Measurements from ENCODE around the gene PRR35. TPM values are rescaled to one million over a fixed set of nuclear protein-coding genes. Genes with fewer than 3 reads are reported as not detected.

PRR35 gene
- total RNA-seq, 6 donors from 2014 or later: not detected

DNA sequence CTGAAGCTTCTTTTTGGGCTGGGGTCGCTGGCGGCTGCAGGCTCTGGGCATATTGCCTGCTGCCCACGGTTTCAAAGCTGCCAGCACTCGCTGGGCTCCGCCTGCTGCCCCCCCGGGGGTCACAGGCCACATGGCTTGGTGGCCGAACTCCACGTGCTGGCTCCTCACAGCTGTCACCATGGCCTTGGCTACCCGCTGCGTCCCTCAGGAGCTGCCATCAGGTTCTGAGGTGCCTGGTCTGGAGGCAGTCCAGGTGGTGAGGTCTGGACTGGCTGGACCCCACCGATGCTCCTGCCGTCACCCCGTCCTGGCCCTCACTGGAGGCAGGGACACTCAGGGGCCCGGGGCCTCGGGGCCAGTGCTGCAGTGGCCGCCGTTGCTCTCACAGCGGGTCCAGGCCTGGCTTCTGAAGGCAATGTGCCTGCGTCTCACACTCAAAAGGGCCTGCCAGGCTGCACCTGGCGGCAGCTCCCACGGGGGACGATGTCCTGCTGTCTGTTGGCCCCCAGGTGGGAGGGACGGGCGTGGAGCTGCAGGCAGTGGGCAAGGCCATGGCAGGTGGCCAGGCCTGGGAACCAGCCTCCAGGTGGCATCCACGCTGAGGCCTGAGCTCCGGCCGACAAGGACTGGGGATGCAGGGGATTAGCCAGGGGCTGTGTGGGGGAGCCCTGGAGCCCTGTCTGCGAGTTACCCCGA, 19.4 kb upstream of the PRR35 start:
- H3K4me3 ChIP-seq: no peak overlapping the region
- H3K9me3 ChIP-seq: no peaks in the 10 kb centered on the region
- 92 to 93% methylated on average over 11 to 27 of the region's 29 CpGs for WGBS, 2 donors
- H3K4me1 ChIP-seq: no peaks in the 10 kb centered on the region
- no peak for DNase-seq
- no peaks in the 10 kb centered on the region for H3K27me3 ChIP-seq
- no peak for ATAC-seq (ENCODE audit: low FRiP score in 2 of 2)
- TF ChIP-seq POLR2A (IDR thresholded peaks at IDR 0.05) (no peak), POLR2AphosphoS5 (IDR thresholded peaks at IDR 0.05) (no peak), EP300 (IDR thresholded peaks at IDR 0.05) (no peak)
- TF ChIP-seq, protein P1, sequence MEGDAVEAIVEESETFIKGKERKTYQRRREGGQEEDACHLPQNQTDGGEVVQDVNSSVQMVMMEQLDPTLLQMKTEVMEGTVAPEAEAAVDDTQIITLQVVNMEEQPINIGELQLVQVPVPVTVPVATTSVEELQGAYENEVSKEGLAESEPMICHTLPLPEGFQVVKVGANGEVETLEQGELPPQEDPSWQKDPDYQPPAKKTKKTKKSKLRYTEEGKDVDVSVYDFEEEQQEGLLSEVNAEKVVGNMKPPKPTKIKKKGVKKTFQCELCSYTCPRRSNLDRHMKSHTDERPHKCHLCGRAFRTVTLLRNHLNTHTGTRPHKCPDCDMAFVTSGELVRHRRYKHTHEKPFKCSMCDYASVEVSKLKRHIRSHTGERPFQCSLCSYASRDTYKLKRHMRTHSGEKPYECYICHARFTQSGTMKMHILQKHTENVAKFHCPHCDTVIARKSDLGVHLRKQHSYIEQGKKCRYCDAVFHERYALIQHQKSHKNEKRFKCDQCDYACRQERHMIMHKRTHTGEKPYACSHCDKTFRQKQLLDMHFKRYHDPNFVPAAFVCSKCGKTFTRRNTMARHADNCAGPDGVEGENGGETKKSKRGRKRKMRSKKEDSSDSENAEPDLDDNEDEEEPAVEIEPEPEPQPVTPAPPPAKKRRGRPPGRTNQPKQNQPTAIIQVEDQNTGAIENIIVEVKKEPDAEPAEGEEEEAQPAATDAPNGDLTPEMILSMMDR (IDR thresholded peaks at IDR 0.05): no peak
- H3K36me3 ChIP-seq: peaks cover 0 to 47% (median 24%) of the 10 kb centered on the region in 4 donors
- no peak overlapping the region for H3K27ac ChIP-seq

DNA sequence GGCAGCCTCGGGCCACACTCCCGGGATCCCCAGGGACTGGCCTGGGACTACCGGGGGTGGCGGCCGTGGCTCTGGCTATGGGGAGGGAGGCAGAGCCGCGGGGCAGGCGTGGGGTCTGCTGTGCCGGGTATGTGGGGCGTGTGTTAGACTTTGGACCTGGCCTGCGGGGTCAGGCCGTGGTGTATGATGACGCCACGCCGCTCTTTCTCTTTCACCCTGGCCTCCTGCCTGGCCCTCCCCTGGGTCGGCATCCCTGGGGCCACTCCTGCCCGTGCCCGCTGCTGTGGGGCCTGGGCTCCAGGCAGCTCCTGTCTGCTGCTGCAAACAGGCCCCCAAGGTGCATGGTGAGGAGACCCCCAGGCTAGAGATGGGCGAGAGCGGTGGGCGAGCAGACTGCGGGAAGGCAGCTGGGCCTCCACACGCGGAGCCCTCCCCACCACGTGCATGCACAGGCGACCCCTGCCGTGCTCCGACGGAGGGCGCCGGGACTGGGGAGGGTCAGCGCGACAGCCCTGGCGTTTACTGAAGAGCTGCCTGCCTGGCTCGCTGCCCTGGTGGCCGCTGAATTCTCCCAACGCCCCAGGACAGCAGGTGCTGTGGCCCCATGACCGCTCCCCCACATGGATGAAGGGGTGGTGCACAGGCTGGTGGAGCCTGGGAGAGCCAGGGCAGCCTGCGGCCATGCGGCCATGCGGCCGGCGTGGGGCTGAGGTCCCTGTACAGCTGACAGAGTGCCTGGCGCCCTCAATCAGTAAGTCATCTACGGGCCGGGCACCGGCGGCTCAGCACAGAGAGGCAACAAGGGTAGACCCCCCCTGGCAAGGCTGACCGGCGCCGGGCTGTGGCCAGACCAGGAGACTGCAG, 16.7 kb upstream of the PRR35 start:
- Histone ChIP-seq H3K27me3 (no peaks in the 10 kb centered on the region), H3K9me3 (no peaks in the 10 kb centered on the region), H3K36me3 (peaks cover 0 to 33% (median 18%) of the 10 kb centered on the region in 4 donors), H3K4me3 (no peak overlapping the region), H3K4me1 (peaks cover 0 to 13% (median 0%) of the 10 kb centered on the region in 4 donors), H3K27ac (no peak overlapping the region)
- DNase-seq (no peak), ATAC-seq (ENCODE audit: low FRiP score in 2 of 2) (no peak)
- TF ChIP-seq, protein P1 (IDR thresholded peaks at IDR 0.05): no peak
- no peak for TF ChIP-seq POLR2A (IDR thresholded peaks at IDR 0.05)
- TF ChIP-seq EP300 (IDR thresholded peaks at IDR 0.05): no peak
- TF ChIP-seq POLR2AphosphoS5 (IDR thresholded peaks at IDR 0.05): no peak
- WGBS, 2 donors: 94 to 95% methylated on average over 19 to 43 of the region's 51 CpGs

DNA sequence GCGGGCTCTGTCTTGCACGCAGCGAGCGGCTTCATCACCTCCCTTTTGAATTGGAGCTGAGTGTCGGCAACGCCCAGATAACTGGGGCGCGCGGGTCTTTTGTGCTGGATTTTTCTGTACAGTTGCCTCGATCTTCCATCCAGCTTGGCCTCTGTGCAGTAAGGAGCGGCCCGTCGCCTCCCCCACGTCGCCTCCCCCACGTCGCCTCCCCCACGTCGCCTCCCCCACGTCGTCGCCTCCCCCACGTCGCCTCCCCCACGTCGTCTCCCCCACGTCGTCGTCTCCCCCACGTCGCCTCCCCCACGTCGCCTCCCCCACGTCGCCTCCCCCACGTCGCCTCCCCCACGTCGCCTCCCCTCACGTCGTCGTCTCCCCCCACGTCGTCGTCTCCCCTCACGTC, 15.7 kb upstream of the PRR35 start:
- H3K36me3 ChIP-seq: peaks cover 0 to 40% (median 28%) of the 10 kb centered on the region in 4 donors
- DNase-seq: no peak

DNA sequence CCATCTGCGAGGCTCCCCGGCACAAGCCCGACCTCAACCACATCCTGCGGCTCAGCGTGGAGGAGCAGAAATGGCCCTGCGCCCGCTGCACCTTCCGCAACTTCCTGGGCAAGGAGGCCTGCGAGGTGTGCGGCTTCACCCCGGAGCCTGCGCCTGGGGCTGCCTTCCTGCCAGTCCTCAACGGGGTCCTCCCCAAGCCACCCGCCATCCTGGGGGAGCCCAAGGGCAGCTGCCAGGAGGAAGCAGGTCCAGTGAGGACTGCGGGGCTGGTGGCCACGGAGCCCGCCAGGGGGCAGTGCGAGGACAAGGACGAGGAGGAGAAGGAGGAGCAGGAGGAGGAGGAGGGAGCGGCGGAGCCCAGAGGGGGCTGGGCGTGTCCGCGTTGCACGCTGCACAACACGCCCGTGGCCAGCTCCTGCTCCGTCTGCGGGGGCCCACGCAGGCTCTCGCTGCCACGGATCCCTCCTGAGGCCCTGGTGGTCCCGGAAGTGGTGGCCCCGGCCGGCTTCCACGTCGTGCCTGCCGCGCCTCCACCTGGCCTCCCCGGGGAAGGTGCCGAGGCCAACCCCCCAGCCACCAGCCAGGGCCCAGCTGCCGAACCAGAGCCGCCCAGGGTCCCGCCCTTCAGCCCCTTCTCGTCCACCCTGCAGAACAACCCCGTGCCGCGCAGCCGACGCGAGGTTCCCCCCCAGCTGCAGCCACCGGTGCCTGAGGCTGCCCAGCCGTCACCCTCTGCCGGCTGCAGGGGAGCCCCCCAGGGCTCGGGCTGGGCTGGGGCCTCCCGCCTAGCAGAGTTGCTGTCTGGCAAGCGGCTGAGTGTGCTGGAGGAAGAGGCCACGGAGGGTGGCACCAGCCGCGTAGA, 13.1 kb upstream of the PRR35 start:
- H3K36me3 ChIP-seq: peaks cover 3 to 53% (median 36%) of the 10 kb centered on the region in 4 donors
- peak; percentile 63 to 93 for DNase-seq
- WGBS, 2 donors: 73 to 74% methylated on average over 41 to 55 of the region's 60 CpGs
- H3K27me3 ChIP-seq: no peaks in the 10 kb centered on the region
- peak overlapping the region in 1 of 4 donors; percentile 8 for H3K4me3 ChIP-seq
- no peak for TF ChIP-seq EP300 (IDR thresholded peaks at IDR 0.05)
- TF ChIP-seq, protein P1 (IDR thresholded peaks at IDR 0.05): peak in 4 of 6 experiments; percentile 42 to 67 (median 56)
- no peaks in the 10 kb centered on the region for H3K9me3 ChIP-seq
- H3K4me1 ChIP-seq: peaks cover 0 to 13% (median 0%) of the 10 kb centered on the region in 4 donors
- no peak overlapping the region for H3K27ac ChIP-seq
- peak; percentile 35 to 80 for ATAC-seq (ENCODE audit: low FRiP score in 2 of 2)

More for the DNA sequence above, 15.7 kb upstream of the PRR35 start:
- Histone ChIP-seq H3K27ac (no peak overlapping the region), H3K4me3 (no peak overlapping the region), H3K9me3 (no peaks in the 10 kb centered on the region), H3K4me1 (peaks cover 0 to 13% (median 0%) of the 10 kb centered on the region in 4 donors), H3K27me3 (no peaks in the 10 kb centered on the region)
- TF ChIP-seq EP300 (IDR thresholded peaks at IDR 0.05) (no peak), POLR2A (IDR thresholded peaks at IDR 0.05) (no peak), POLR2AphosphoS5 (IDR thresholded peaks at IDR 0.05) (no peak)
- TF ChIP-seq, protein P1 (IDR thresholded peaks at IDR 0.05): no peak
- WGBS, 2 donors: 96 to 97% methylated on average over 27 to 31 of the region's 46 CpGs
- no peak for ATAC-seq (ENCODE audit: low FRiP score in 2 of 2)

Measured in upper lobe of left lung (tissue), 6 donors.